Measurements from ENCODE around the gene ARHGDIA. TPM values are rescaled to one million over a fixed set of nuclear protein-coding genes. Genes with fewer than 3 reads are reported as not detected.

The ARHGDIA gene
- polyA plus RNA-seq, 1 donor: 166 TPM

GRCh38 chr17:81888105-81888987 is 17.2 kb upstream of the ARHGDIA start:
- DNase-seq: no peak

GRCh38 chr17:81885869-81886548 is 14.9 kb upstream of the ARHGDIA start:
- no peak for DNase-seq

- no peak for DNase-seq
Measured at GRCh38 chr17:81885454-81885853, 14.3 kb upstream of the ARHGDIA start.

GRCh38 chr17:81884968-81885367 is 13.8 kb upstream of the ARHGDIA start:
- DNase-seq: no peak

GRCh38 chr17:81884520-81884919 is 13.4 kb upstream of the ARHGDIA start:
- no peak for DNase-seq

GRCh38 chr17:81879121-81879520 is 8.0 kb upstream of the ARHGDIA start:
- no peak for DNase-seq

GRCh38 chr17:81878294-81878693 is 7.2 kb upstream of the ARHGDIA start:
- no peak for DNase-seq

GRCh38 chr17:81877569-81877968 is 6.4 kb upstream of the ARHGDIA start:
- DNase-seq: no peak

- DNase-seq: peak; percentile 94
Measured at GRCh38 chr17:81871387-81872230, 472 bp upstream of the ARHGDIA start.

- no peak for DNase-seq
Measured at GRCh38 chr17:81870131-81870980, 781 bp downstream of the ARHGDIA start.

GRCh38 chr17:81869221-81870130 is 1.7 kb downstream of the ARHGDIA start:
- no peak for DNase-seq

GRCh38 chr17:81868674-81869220 is 2.4 kb downstream of the ARHGDIA start:
- DNase-seq: no peak

- DNase-seq: no peak
Measured at GRCh38 chr17:81867991-81868673, 3.0 kb downstream of the ARHGDIA start.

GRCh38 chr17:81867170-81867990 is 3.8 kb downstream of the ARHGDIA start:
- no peak for DNase-seq

GRCh38 chr17:81866440-81867169 is 4.5 kb downstream of the ARHGDIA start:
- DNase-seq: no peak

- no peak for DNase-seq
Measured at GRCh38 chr17:81865733-81866439, 5.3 kb downstream of the ARHGDIA start.

GRCh38 chr17:81865358-81865732 is 5.8 kb downstream of the ARHGDIA start:
- no peak for DNase-seq
